Uterus (tissue), 2 donors: Measurements from ENCODE around the gene MCM5.

Experiments used
- POLR2A ChIP-seq, 2 donors: fragments of 450-650 bp; IDR thresholded peaks; one replicate each; pipeline ENCODE4 v1.6.1; 2016; ENCODE audit warnings: antibody characterized with exemption in 2 of 2, mild to moderate bottlenecking in 1 of 2, moderate library complexity in 1 of 2
- TF ChIP-seq, protein P1 (sequence below), 4 experiments: fragments of 200-600 bp in 2 of 4; fragments of 450-650 bp in 2 of 4; sonication (generic) in 2 of 4; IDR thresholded peaks; one replicate each; pipeline ENCODE4 v1.5.1; 2016 to 2019; ENCODE audit warnings: antibody characterized with exemption in 4 of 4, mild to moderate bottlenecking in 2 of 4, moderate library complexity in 1 of 4

- TF ChIP-seq POLR2A (IDR thresholded peaks at IDR 0.05): peak in 1 of 2 donors; percentile 34
- TF ChIP-seq, protein P1, sequence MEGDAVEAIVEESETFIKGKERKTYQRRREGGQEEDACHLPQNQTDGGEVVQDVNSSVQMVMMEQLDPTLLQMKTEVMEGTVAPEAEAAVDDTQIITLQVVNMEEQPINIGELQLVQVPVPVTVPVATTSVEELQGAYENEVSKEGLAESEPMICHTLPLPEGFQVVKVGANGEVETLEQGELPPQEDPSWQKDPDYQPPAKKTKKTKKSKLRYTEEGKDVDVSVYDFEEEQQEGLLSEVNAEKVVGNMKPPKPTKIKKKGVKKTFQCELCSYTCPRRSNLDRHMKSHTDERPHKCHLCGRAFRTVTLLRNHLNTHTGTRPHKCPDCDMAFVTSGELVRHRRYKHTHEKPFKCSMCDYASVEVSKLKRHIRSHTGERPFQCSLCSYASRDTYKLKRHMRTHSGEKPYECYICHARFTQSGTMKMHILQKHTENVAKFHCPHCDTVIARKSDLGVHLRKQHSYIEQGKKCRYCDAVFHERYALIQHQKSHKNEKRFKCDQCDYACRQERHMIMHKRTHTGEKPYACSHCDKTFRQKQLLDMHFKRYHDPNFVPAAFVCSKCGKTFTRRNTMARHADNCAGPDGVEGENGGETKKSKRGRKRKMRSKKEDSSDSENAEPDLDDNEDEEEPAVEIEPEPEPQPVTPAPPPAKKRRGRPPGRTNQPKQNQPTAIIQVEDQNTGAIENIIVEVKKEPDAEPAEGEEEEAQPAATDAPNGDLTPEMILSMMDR (IDR thresholded peaks at IDR 0.05): peak; percentile 97 to 100 (median 99)
Measured at GRCh38 chr22:35430897-35431322, 31.0 kb downstream of the MCM5 start.
